ENCODE measurements around the gene PHACTR3.

GRCh38 chr20:59631751-59632540 is 27.6 kb downstream of the PHACTR3 start:
- TF ChIP-seq, protein P1, sequence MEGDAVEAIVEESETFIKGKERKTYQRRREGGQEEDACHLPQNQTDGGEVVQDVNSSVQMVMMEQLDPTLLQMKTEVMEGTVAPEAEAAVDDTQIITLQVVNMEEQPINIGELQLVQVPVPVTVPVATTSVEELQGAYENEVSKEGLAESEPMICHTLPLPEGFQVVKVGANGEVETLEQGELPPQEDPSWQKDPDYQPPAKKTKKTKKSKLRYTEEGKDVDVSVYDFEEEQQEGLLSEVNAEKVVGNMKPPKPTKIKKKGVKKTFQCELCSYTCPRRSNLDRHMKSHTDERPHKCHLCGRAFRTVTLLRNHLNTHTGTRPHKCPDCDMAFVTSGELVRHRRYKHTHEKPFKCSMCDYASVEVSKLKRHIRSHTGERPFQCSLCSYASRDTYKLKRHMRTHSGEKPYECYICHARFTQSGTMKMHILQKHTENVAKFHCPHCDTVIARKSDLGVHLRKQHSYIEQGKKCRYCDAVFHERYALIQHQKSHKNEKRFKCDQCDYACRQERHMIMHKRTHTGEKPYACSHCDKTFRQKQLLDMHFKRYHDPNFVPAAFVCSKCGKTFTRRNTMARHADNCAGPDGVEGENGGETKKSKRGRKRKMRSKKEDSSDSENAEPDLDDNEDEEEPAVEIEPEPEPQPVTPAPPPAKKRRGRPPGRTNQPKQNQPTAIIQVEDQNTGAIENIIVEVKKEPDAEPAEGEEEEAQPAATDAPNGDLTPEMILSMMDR (IDR thresholded peaks at IDR 0.05) = no peak
- no peak for TF ChIP-seq POLR2A (IDR thresholded peaks at IDR 0.05)

Data from right lobe of liver (tissue), 4 donors.